OCI-LY1 (cell line): ENCODE results near the gene IRX4.

Source experiments
- H2AFZ ChIP-seq: fragments of 200-600 bp; sonication (generic), shearing (Covaris generic); 2 replicates; pipeline ENCODE4 v1.6.0; 2014; ENCODE audit warnings: antibody characterized with exemption, mild to moderate bottlenecking, low read length
- H3F3A ChIP-seq: fragments of 200-600 bp; sonication (generic), shearing (Covaris generic); 2 replicates; pipeline ENCODE4 v1.6.0; 2014; ENCODE audit warnings: mild to moderate bottlenecking, antibody characterized with exemption, low read length, moderate library complexity; ENCODE audit not compliant: insufficient read depth
- H3K27ac ChIP-seq: fragments of 200-600 bp; sonication (generic); 2 replicates; pipeline ENCODE4 v1.5.1; 2014; ENCODE audit warnings: low read length, mixed run types, mild to moderate bottlenecking, low read depth; ENCODE audit not compliant: poor library complexity, severe bottlenecking
- H3K27me3 ChIP-seq: fragments of 200-600 bp; sonication (generic); 2 replicates; pipeline ENCODE4 v1.6.0; 2014; ENCODE audit warnings: antibody characterized with exemption, mild to moderate bottlenecking, low read length, moderate library complexity; ENCODE audit not compliant: insufficient read depth
- H3K36me3 ChIP-seq: fragments of 200-600 bp; sonication (generic); 2 replicates; pipeline ENCODE4 v1.6.1; 2014; ENCODE audit warnings: mild to moderate bottlenecking, antibody characterized with exemption, low read length, moderate library complexity, mixed read lengths; ENCODE audit not compliant: insufficient read depth
- H3K4me1 ChIP-seq: fragments of 200-600 bp; sonication (generic); 2 replicates; pipeline ENCODE4 v1.5.1; 2014; ENCODE audit warnings: mild to moderate bottlenecking, low read length, moderate library complexity; ENCODE audit not compliant: insufficient read depth, severe bottlenecking
- H3K4me2 ChIP-seq: fragments of 200-600 bp; sonication (generic), shearing (Covaris generic); 2 replicates; pipeline ENCODE4 v1.6.1; 2014; ENCODE audit warnings: low read length
- H3K4me3 ChIP-seq: fragments of 200-600 bp; sonication (generic); 2 replicates; pipeline ENCODE4 v1.5.1; 2014; ENCODE audit warnings: low read length, low read depth, mild to moderate bottlenecking, mixed read lengths; ENCODE audit not compliant: poor library complexity, severe bottlenecking
- H3K79me2 ChIP-seq: fragments of 200-600 bp; shearing (Covaris generic); 2 replicates; pipeline ENCODE4 v1.6.1; 2016; ENCODE audit warnings: mixed run types, low read length, mixed read lengths; ENCODE audit not compliant: insufficient read depth
- H3K9ac ChIP-seq: fragments of 200-600 bp; sonication (generic), shearing (Covaris generic); 2 replicates; pipeline ENCODE4 v1.6.1; 2014; ENCODE audit warnings: mild to moderate bottlenecking, low read length, mixed read lengths
- H3K9me2 ChIP-seq: fragments of 200-600 bp; sonication (generic), shearing (Covaris generic); 2 replicates; pipeline ENCODE4 v1.6.1; 2014; ENCODE audit warnings: low read depth, mild to moderate bottlenecking, low read length, mixed read lengths
- H3K9me3 ChIP-seq: fragments of 200-600 bp; shearing (Covaris generic); 2 replicates; pipeline ENCODE4 v1.6.1; 2014; ENCODE audit warnings: low read length, mixed read lengths
- H4K20me1 ChIP-seq: fragments of 200-600 bp; sonication (generic), shearing (Covaris generic); 2 replicates; pipeline ENCODE4 v1.6.0; 2016; ENCODE audit warnings: mild to moderate bottlenecking, low read length; ENCODE audit not compliant: insufficient read depth
- CTCF ChIP-seq: fragments of 200-600 bp; sonication (generic), shearing (Covaris generic); IDR thresholded peaks from 2 replicates; pipeline ENCODE4 v1.5.1; 2017; ENCODE audit warnings: mild to moderate bottlenecking, antibody characterized with exemption, low read length, moderate library complexity, mixed read lengths
- EZH2 ChIP-seq: fragments of 200-600 bp; sonication (generic), shearing (Covaris generic); IDR thresholded peaks from 2 replicates; pipeline ENCODE4 v1.8.0; 2017; ENCODE audit warnings: borderline replicate concordance, mixed run types, mild to moderate bottlenecking, antibody characterized with exemption, low read length, moderate library complexity, mixed read lengths

IRX4 gene

GRCh38 chr5:1910861-1911772 is 28.4 kb upstream of the IRX4 start:
- Histone ChIP-seq H3K27me3 (no peaks in the 10 kb centered on the region), H3K9me2 (no peaks in the 10 kb centered on the region), H3K4me3 (no peak overlapping the region), H3K27ac (no peak overlapping the region), H3K9ac (no peak overlapping the region), H3F3A (no peaks in the 10 kb centered on the region), H3K4me1 (no peaks in the 10 kb centered on the region), H2AFZ (no peak overlapping the region), H4K20me1 (no peaks in the 10 kb centered on the region), H3K36me3 (no peaks in the 10 kb centered on the region), H3K4me2 (no peak overlapping the region), H3K9me3 (no peaks in the 10 kb centered on the region), H3K79me2 (no peaks in the 10 kb centered on the region)
- TF ChIP-seq EZH2 (no peak), CTCF (no peak)

- H3K79me2 ChIP-seq: no peaks in the 10 kb centered on the region
- no peak overlapping the region for H3K4me2 ChIP-seq
- no peaks in the 10 kb centered on the region for H3F3A ChIP-seq
- H3K9me2 ChIP-seq: no peaks in the 10 kb centered on the region
- no peak overlapping the region for H3K9ac ChIP-seq
- no peak overlapping the region for H3K4me3 ChIP-seq
- H4K20me1 ChIP-seq: no peaks in the 10 kb centered on the region
- H3K27me3 ChIP-seq: no peaks in the 10 kb centered on the region
- H3K4me1 ChIP-seq: no peaks in the 10 kb centered on the region
- no peak overlapping the region for H2AFZ ChIP-seq
- no peak for TF ChIP-seq CTCF
- no peak for TF ChIP-seq EZH2
- no peak overlapping the region for H3K27ac ChIP-seq
- H3K9me3 ChIP-seq: no peaks in the 10 kb centered on the region
- H3K36me3 ChIP-seq: no peaks in the 10 kb centered on the region
Observed at GRCh38 chr5:1910081-1910760, 27.5 kb upstream of the IRX4 start.

- no peaks in the 10 kb centered on the region for H3K9me3 ChIP-seq
- no peaks in the 10 kb centered on the region for H3K9me2 ChIP-seq
- H3K4me3 ChIP-seq: no peak overlapping the region
- H3K4me2 ChIP-seq: no peak overlapping the region
- no peak overlapping the region for H3K27ac ChIP-seq
- no peak overlapping the region for H2AFZ ChIP-seq
- no peaks in the 10 kb centered on the region for H3K27me3 ChIP-seq
- H4K20me1 ChIP-seq: no peaks in the 10 kb centered on the region
- H3K4me1 ChIP-seq: no peaks in the 10 kb centered on the region
- no peaks in the 10 kb centered on the region for H3K36me3 ChIP-seq
- TF ChIP-seq EZH2 (no peak), CTCF (no peak)
- H3F3A ChIP-seq: no peaks in the 10 kb centered on the region
- H3K9ac ChIP-seq: no peak overlapping the region
- H3K79me2 ChIP-seq: no peaks in the 10 kb centered on the region
Observed at GRCh38 chr5:1909346-1909985, 26.7 kb upstream of the IRX4 start.
